ENCODE measurements around the gene NUDT16L1. TPM values are rescaled to one million over a fixed set of nuclear protein-coding genes. Genes with fewer than 3 reads are reported as not detected.

Gene NUDT16L1
- total and polyA plus RNA-seq, 9 of the 15 experiments (the other 6 are each of a cell fraction or from before 2014, with no cell fraction given) = 1.4 to 37.6 (median 13.7) TPM

GRCh38 chr16:4729876-4730275 lies 36.5 kb downstream of the NUDT16L1 start:
- Histone ChIP-seq H3K4me1 (replicated peaks in 1 of 2; ENCODE audit: control insufficient read depth in 2 of 2, insufficient read depth in 2 of 2, low read length in 2 of 2) (peaks cover under 1 to 14% of the 10 kb centered on the region in 2 experiments; a peak in 3 of 5 replicates), H3K79me2 (ENCODE audit: control insufficient read depth, insufficient read depth, low read length) (peaks cover 28% of the 10 kb centered on the region), H3K9me3 (replicated peaks; ENCODE audit: control insufficient read depth, insufficient read depth, low read depth, low read length) (no peaks in the 10 kb centered on the region), H3K36me3 (ENCODE audit: control insufficient read depth, insufficient read depth, low read length) (peaks cover 53% of the 10 kb centered on the region), H3K4me3 (no peak overlapping the region), H3K4me2 (ENCODE audit: insufficient read depth, low read length) (no peak overlapping the region), H3K27ac (ENCODE audit: extremely low read depth, low read depth, low read length) (no peak overlapping the region), H3K27me3 (ENCODE audit: control insufficient read depth in 2 of 2, insufficient read depth in 2 of 2, low read length in 2 of 2) (no peaks in the 10 kb centered on the region), H3K9ac (ENCODE audit: insufficient read depth in 1 of 2, low read depth in 2 of 2, low read length in 2 of 2) (no peak overlapping the region), H3K9me1 (ENCODE audit: control insufficient read depth, insufficient read depth, low read length) (no peaks in the 10 kb centered on the region), H4K20me1 (replicated peaks; ENCODE audit: control insufficient read depth, insufficient read depth, low read length) (peaks cover 2% of the 10 kb centered on the region), H2AFZ (ENCODE audit: low read depth, low read length) (no peak overlapping the region)
- FAIRE-seq = no peak
- TF ChIP-seq GABPB1 (CRISPR knock-in tag; IDR thresholded peaks at IDR 0.05) (no peak), PML (IDR thresholded peaks at IDR 0.05; ENCODE audit: low read length) (no peak), ZNF134 (CRISPR knock-in tag; conservative IDR thresholded peaks at IDR 0.05) (no peak), TAF7 (tag; IDR thresholded peaks at IDR 0.05) (no peak), ZNF785 (CRISPR knock-in tag; IDR thresholded peaks at IDR 0.05) (no peak), PTRF (tag; IDR thresholded peaks at IDR 0.05) (no peak)
- POLR2A ChIA-PET = interaction anchor here (0.7 to 0.8 kb wide), 2 partner anchors 104 to 168 kb away, joined by 3 read pairs; no protein-coding TSS in a partner anchor
- DNase-seq (ENCODE audit: extremely low read depth in 1 of 4, low spot score in 3 of 4) = no peak
- BruUV-seq (replicated peaks) = no TSS peak
- intact Hi-C loops (cut with micrococcal nuclease) (loop anchor here (5.0 kb wide), 1 partner anchor 117 kb away; the partner anchor contains the start of genes GLYR1 and UBN1), in situ Hi-C loops (cut with MboI) (no loop called here)
- ATAC-seq = no peak
- CTCF ChIA-PET (ENCODE audit: low intra/inter-chr PET ratio) = no interaction called here
- 91% methylated on average over 14 of the region's 15 CpGs for WGBS (ENCODE audit: insufficient coverage, low coverage, missing lambda C conversion rate)

GRCh38 chr16:4733211-4733742 lies 39.9 kb downstream of the NUDT16L1 start:
- H3K9me1 ChIP-seq (ENCODE audit: control insufficient read depth, insufficient read depth, low read length) = no peaks in the 10 kb centered on the region
- intact Hi-C loops (cut with micrococcal nuclease) = loop anchor here (5.0 kb wide), 1 partner anchor 114 kb away; the partner anchor contains the start of genes GLYR1 and UBN1
- H3K9me3 ChIP-seq (replicated peaks; ENCODE audit: control insufficient read depth, insufficient read depth, low read depth, low read length) = no peaks in the 10 kb centered on the region
- peak overlapping the region; percentile 95 for H3K4me2 ChIP-seq (ENCODE audit: insufficient read depth, low read length)
- H3K27ac ChIP-seq (ENCODE audit: extremely low read depth, low read depth, low read length) = peak overlapping the region; percentile 71
- TF ChIP-seq ZNF655 (CRISPR knock-in tag; IDR thresholded peaks at IDR 0.05) = no peak
- TF ChIP-seq HNRNPUL1 (IDR thresholded peaks at IDR 0.05; ENCODE audit: low read length) = no peak
- TF ChIP-seq VEZF1 (CRISPR knock-in tag; IDR thresholded peaks at IDR 0.05) = no peak
- H3K4me1 ChIP-seq (replicated peaks in 1 of 2; ENCODE audit: control insufficient read depth in 2 of 2, insufficient read depth in 2 of 2, low read length in 2 of 2) = peaks cover 0 to 22% of the 10 kb centered on the region in 2 experiments; a peak in 3 of 5 replicates
- H4K20me1 ChIP-seq (replicated peaks; ENCODE audit: control insufficient read depth, insufficient read depth, low read length) = no peaks in the 10 kb centered on the region
- peak; percentile 15 for FAIRE-seq
- H3K4me3 ChIP-seq = peak overlapping the region; percentile 98
- peaks cover 28% of the 10 kb centered on the region for H3K79me2 ChIP-seq (ENCODE audit: control insufficient read depth, insufficient read depth, low read length)
- H2AFZ ChIP-seq (ENCODE audit: low read depth, low read length) = peak overlapping the region; percentile 88
- 4% methylated on average over 17 of the region's 17 CpGs for WGBS (ENCODE audit: insufficient coverage, low coverage, missing lambda C conversion rate)
- no TSS peak for BruUV-seq (replicated peaks)
- CTCF ChIA-PET (ENCODE audit: low intra/inter-chr PET ratio) = interaction anchor here (0.6 kb wide), 1 partner anchor 83 kb away, joined by 3 read pairs; no protein-coding TSS in a partner anchor
- H3K36me3 ChIP-seq (ENCODE audit: control insufficient read depth, insufficient read depth, low read length) = peaks cover 28% of the 10 kb centered on the region; the same call in 2 of the 3 replicates
- in situ Hi-C loops (cut with MboI) = no loop called here
- peak overlapping the region; percentile 83 to 93 for H3K9ac ChIP-seq (ENCODE audit: insufficient read depth in 1 of 2, low read depth in 2 of 2, low read length in 2 of 2)
- no peak for DNase-seq (ENCODE audit: extremely low read depth in 1 of 4, low spot score in 3 of 4)
- no peak for ATAC-seq
- POLR2A ChIA-PET = interaction anchor here (0.6 to 1.3 kb wide), 2 partner anchors 8 to 171 kb away, joined by 3 to 8 read pairs; no protein-coding TSS in a partner anchor
- no peaks in the 10 kb centered on the region for H3K27me3 ChIP-seq (ENCODE audit: control insufficient read depth in 2 of 2, insufficient read depth in 2 of 2, low read length in 2 of 2)
